ENCODE data around the gene SRPK2.

The SRPK2 gene

GRCh38 chr7:105079348-105079747 lies 309.4 kb downstream of the SRPK2 start:
- Histone ChIP-seq H3K4me1 (no peaks in the 10 kb centered on the region), H4K20me1 (peaks cover 99% of the 10 kb centered on the region), H3K27me3 (no peaks in the 10 kb centered on the region), H3K4me3 (no peak overlapping the region), H3K4me2 (no peak overlapping the region), H3K9ac (no peak overlapping the region), H3K27ac (no peak overlapping the region), H3K36me3 (peaks cover 99% of the 10 kb centered on the region), H3K9me3 (no peaks in the 10 kb centered on the region)
- no peak for TF ChIP-seq Cebpa-rat (IDR thresholded peaks at IDR 0.05)

DNA sequence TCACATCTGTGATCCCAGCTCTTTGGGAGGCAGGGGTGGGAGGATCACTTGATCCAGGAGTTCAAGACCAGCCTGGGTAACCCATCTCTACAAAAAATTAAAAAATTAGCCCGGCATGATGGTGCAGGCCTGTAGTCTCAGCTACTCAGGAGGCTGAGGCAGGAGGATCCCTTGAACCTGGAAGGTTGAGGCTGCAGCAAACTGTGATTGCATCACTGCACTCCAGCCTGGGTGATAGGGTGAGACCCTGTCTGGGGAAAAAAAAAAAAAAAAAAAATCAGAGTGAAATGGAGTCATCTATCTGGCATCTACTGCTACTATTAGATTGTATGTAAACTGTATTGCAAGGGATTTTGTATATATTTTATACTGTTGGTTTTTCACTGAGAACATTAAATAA lies 315.6 kb downstream of the SRPK2 start:
- TF ChIP-seq Cebpa-rat (IDR thresholded peaks at IDR 0.05) = no peak
- Histone ChIP-seq H3K27ac (no peak overlapping the region), H3K27me3 (no peaks in the 10 kb centered on the region), H3K4me3 (no peak overlapping the region), H3K4me1 (no peaks in the 10 kb centered on the region), H3K4me2 (no peak overlapping the region), H3K9ac (no peak overlapping the region), H3K36me3 (peaks cover 96% of the 10 kb centered on the region), H3K9me3 (no peaks in the 10 kb centered on the region), H4K20me1 (peaks cover 98% of the 10 kb centered on the region)

GRCh38 chr7:105068886-105069285 lies 319.8 kb downstream of the SRPK2 start:
- Histone ChIP-seq H4K20me1 (peaks cover 99% of the 10 kb centered on the region), H3K36me3 (peaks cover 92% of the 10 kb centered on the region)
- TF ChIP-seq Cebpa-rat (IDR thresholded peaks at IDR 0.05) = no peak

DNA sequence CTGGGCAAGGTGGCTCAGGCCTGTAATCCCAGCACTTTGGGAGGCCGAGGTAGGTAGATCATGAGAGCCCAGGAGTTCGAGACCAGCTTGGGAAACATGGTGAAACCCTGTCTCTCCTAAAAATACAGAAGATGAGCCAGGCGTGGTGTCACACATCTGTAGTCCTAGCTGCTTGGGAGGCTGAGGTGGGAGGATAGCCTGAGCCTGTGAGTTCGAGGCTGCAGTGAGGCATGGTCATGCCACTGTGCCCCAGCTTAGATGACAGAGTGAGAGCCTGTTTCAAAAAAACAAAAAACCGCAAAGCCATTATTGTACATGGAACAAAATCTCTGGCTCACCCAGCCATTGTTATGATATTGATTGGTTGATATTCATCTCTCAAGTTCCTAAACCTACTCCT lies 321.0 kb downstream of the SRPK2 start:
- H3K4me3 ChIP-seq = no peak overlapping the region
- H3K9me3 ChIP-seq = no peaks in the 10 kb centered on the region
- peaks cover 94% of the 10 kb centered on the region for H3K36me3 ChIP-seq
- TF ChIP-seq Cebpa-rat (IDR thresholded peaks at IDR 0.05) = no peak
- H4K20me1 ChIP-seq = peaks cover 100% of the 10 kb centered on the region
- no peak overlapping the region for H3K9ac ChIP-seq
- no peaks in the 10 kb centered on the region for H3K4me1 ChIP-seq
- no peaks in the 10 kb centered on the region for H3K27me3 ChIP-seq
- no peak overlapping the region for H3K27ac ChIP-seq
- H3K4me2 ChIP-seq = no peak overlapping the region

More at GRCh38 chr7:105068886-105069285, 319.8 kb downstream of the SRPK2 start:
- no peaks in the 10 kb centered on the region for H3K27me3 ChIP-seq
- H3K4me2 ChIP-seq = no peak overlapping the region
- H3K4me1 ChIP-seq = no peaks in the 10 kb centered on the region
- H3K9me3 ChIP-seq = no peaks in the 10 kb centered on the region
- H3K4me3 ChIP-seq = no peak overlapping the region
- no peak overlapping the region for H3K9ac ChIP-seq
- no peak overlapping the region for H3K27ac ChIP-seq

Data from BLaER1 (cell line).